Esophagus (tissue), 2 donors: ENCODE measurements around the gene ZNF667. TPM values are rescaled to one million over a fixed set of nuclear protein-coding genes. Genes with fewer than 3 reads are reported as not detected.

Experiments
- H3K27ac ChIP-seq, 2 donors: one replicate each; pipeline ENCODE4 v1.5.1; 2013; ENCODE audit warnings: low read depth in 2 of 2, mild to moderate bottlenecking in 2 of 2, inconsistent platforms in 1 of 2, low read length in 1 of 2, moderate library complexity in 1 of 2
- H3K27me3 ChIP-seq, 2 donors: one replicate each; pipeline ENCODE4 v1.6.1; 2013; ENCODE audit warnings: low read length in 2 of 2, control low read depth in 1 of 2, mild to moderate bottlenecking in 1 of 2; ENCODE audit not compliant: insufficient read depth in 2 of 2, control insufficient read depth in 1 of 2
- H3K36me3 ChIP-seq, 2 donors: one replicate each; pipeline ENCODE4 v1.6.1; 2013; ENCODE audit warnings: low read length in 1 of 2; ENCODE audit not compliant: control insufficient read depth in 2 of 2, insufficient read depth in 2 of 2
- H3K4me1 ChIP-seq, 2 donors: one replicate each; pipeline ENCODE4 v1.6.1; 2013; ENCODE audit warnings: low read length in 1 of 2; ENCODE audit not compliant: control insufficient read depth in 2 of 2, insufficient read depth in 2 of 2
- H3K4me3 ChIP-seq, 2 donors: one replicate each; pipeline ENCODE4 v1.5.1; 2013; ENCODE audit warnings: low read length in 2 of 2, mild to moderate bottlenecking in 2 of 2, low read depth in 1 of 2, moderate library complexity in 1 of 2
- H3K9me3 ChIP-seq, 2 donors: one replicate each; pipeline ENCODE4 v1.6.1; 2013; ENCODE audit warnings: mild to moderate bottlenecking in 2 of 2, low read depth in 1 of 2, low read length in 1 of 2, moderate library complexity in 1 of 2; ENCODE audit not compliant: control insufficient read depth in 2 of 2, insufficient read depth in 1 of 2
- WGBS, 2 donors: extraction: QIAGEN DNeasy Blood & Tissue Kit; methylation state at CpG; one replicate each; pipeline ENCODE4 v1.1.7; 2013; 5-methylcytosine and 5-hydroxymethylcytosine counted together
- polyA plus RNA-seq, 2 donors: library from polyadenylated mRNA; stranded (reverse); fragments of 200-250 nt; gene quantifications; one replicate each; pipeline ENCODE4 v1.2.3, GENCODE V29; 2013
- donor health status: healthy with polysubstance abuse.
- donor health status: Bipolar disorder and iron deficiency.

The ZNF667 gene
- 1 to 10 TPM in 1 of 2 donors, under 1 TPM in 1; 0.85 to 1.9 TPM for polyA plus RNA-seq

DNA sequence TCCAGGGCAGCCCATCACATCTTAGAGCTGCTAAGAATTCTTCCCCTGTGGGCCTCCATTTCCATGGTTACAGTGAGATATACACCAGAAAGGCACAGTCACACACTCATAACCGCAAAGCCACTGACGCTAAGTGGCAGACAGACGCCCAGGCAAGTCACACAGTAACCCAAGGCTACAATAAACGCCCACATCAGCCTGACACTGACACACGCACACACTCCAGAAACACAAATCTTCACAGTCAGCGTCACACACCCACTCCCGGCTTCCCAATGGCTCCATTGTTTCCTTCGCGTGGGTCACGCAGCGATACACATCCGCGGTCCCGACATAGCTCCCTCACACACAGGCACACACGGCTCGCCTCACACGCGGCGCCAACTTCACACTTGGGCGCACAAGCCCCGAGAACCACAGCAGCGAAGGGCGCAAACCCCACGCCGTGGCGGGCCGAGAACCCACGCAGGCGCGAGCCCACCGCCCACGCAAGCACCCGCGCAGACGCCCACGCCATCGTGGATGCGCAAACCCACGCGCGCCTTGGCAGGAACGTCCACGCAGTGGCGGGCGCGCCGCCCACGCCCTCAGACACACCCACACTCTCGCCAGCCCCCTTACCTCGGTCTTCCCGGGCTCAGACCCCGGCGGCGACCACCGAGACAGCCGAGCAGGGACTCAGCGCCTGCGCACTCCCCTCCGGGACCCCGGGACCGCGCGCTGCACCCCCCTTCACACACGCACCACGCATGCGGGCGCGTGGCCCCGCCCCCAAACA, at the start of gene ZNF667:
TSS of gene ZNF667 (minus strand) at position 695 of the 778 bp plus-strand sequence. CDS start 14,975 bp downstream, outside the sequence.
- Histone ChIP-seq H3K9me3 (peaks cover 4 to 37% of the 10 kb centered on the region in 2 donors), H3K27ac (peak within 1 kb of the TSS; percentile 62 to 65), H3K4me3 (peak within 1 kb of the TSS; percentile 65 to 66), H3K36me3 (peaks cover 0 to 2% of the 10 kb centered on the region in 2 donors), H3K4me1 (peaks cover 0 to 2% of the 10 kb centered on the region in 2 donors), H3K27me3 (no peaks in the 10 kb centered on the region)
- WGBS, 2 donors: 3 to 8% methylated on average over 68 to 69 of the region's 69 CpGs

- no peaks in the 10 kb centered on the region for H3K27me3 ChIP-seq
- H3K36me3 ChIP-seq: peaks cover 2 to 5% of the 10 kb centered on the region in 2 donors
- H3K4me3 ChIP-seq: no peak overlapping the region
- no peaks in the 10 kb centered on the region for H3K4me1 ChIP-seq
- H3K9me3 ChIP-seq: peaks cover 21 to 35% of the 10 kb centered on the region in 2 donors
- H3K27ac ChIP-seq: no peak overlapping the region
- 93 to 95% methylated on average over 4 of the region's 4 CpGs for WGBS, 2 donors
Measured at GRCh38 chr19:56525214-56525860, 48.2 kb upstream of the ZNF667 start.

- Histone ChIP-seq H3K4me3 (peak overlapping the region; percentile 57 to 80), H3K4me1 (peaks cover 0 to 9% of the 10 kb centered on the region in 2 donors), H3K36me3 (no peaks in the 10 kb centered on the region), H3K27ac (peak overlapping the region; percentile 93 to 97), H3K27me3 (no peaks in the 10 kb centered on the region), H3K9me3 (peaks cover 0 to 11% of the 10 kb centered on the region in 2 donors)
- WGBS, 2 donors: 6% methylated on average over 17 of the region's 17 CpGs
Measured at GRCh38 chr19:56508290-56508778, 31.2 kb upstream of the ZNF667 start.

DNA sequence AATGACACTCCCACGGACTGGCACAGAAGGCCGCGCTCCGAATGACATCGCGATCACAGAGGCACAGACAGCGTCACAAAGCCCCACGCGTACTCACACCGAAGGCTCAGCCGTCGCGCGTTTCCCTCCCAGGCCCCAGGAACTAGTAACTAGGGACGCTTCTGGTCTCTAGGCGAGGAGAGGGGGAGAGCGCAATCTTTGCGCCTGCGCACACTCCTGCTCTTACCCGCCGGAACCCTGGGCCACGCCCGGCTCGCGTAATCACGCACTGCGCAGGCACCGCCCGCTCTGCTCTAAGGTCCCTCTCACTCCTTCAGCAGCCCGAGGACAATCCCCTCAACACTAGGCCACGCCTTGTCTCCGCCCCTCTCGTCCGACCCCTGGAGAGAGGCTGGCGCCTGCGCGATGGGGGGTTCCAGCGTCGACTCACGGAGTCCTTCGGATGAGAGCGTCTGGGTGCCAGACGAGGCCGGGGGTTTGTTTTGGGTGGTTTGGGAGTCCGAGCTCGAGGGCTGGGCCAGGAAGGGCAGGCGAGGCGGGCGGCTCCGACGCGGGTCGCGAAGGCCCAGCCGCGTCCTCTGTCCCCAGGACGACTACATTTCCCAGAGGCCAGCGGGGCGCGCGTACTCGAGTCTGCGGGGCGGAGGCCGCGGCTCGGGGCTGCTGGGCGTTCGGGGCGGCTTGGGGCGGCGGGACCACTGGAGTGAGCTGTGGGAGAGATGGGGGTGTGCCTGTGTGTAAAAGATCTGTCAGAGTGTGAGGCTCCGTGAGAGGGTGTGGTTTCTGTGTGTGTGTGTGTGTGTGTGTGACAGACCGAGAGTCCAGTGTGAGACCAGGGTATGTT, 30.5 kb upstream of the ZNF667 start, which contains the start of gene ZNF471:
TSS of gene ZNF471 (plus strand) at position 410 of the 844 bp plus-strand sequence. CDS start 3,717 bp downstream, outside the sequence.
- WGBS, 2 donors: 3 to 4% methylated on average over 74 of the region's 74 CpGs
- peaks cover 0 to 11% of the 10 kb centered on the region in 2 donors for H3K9me3 ChIP-seq
- H3K4me1 ChIP-seq: peaks cover 0 to 9% of the 10 kb centered on the region in 2 donors
- peak within 1 kb of the TSS; percentile 93 to 97 for H3K27ac ChIP-seq
- peak within 1 kb of the TSS; percentile 57 to 80 for H3K4me3 ChIP-seq
- no peaks in the 10 kb centered on the region for H3K27me3 ChIP-seq
- H3K36me3 ChIP-seq: no peaks in the 10 kb centered on the region

DNA sequence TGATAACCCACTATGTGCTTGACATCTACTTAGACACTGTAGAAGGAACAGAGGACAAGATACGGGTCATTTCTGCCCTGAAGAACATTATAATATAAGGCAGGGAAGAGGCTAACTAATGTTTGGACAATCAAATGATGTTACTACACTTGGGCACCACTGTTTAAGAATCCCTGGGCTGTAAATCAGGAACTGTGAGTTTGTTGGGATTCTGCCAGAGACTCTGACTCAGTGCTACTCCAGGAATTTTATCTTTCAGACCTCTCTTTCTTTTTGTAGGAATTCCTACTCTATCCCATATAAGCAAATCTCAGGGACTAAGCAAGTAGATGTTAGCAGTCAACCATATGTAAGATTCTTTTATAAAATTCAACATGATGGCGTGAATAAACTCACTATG, 27.4 kb upstream of the ZNF667 start:
- no peaks in the 10 kb centered on the region for H3K27me3 ChIP-seq
- H3K9me3 ChIP-seq: peaks cover 3 to 11% of the 10 kb centered on the region in 2 donors
- H3K36me3 ChIP-seq: no peaks in the 10 kb centered on the region
- H3K4me1 ChIP-seq: peaks cover 0 to 9% of the 10 kb centered on the region in 2 donors
- no peak overlapping the region for H3K27ac ChIP-seq
- no peak overlapping the region for H3K4me3 ChIP-seq
- WGBS, 2 donors: 88 to 92% methylated on average over 2 of the region's 2 CpGs

DNA sequence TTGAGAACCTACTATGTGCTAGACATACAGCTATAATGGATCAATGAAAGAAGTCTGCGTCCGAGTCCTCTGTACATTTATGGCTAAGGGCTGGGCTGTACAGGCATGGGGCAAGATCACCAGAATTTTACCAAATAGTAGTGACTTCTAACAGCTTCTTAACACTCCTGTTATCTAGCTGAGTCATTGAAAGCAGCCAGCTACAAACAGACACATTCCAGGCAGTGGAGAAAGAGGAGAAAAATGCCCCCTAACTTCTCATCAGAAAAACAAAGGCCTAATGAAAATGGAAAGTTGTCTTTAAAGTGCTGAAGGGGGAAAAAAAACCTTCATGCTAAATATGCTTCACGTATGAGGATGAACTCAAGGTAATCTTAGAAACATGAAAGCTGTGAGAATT, 14.3 kb upstream of the ZNF667 start:
- H3K27me3 ChIP-seq: no peaks in the 10 kb centered on the region
- no peak overlapping the region for H3K27ac ChIP-seq
- peaks cover 2 to 10% of the 10 kb centered on the region in 2 donors for H3K9me3 ChIP-seq
- peaks cover 0 to 2% of the 10 kb centered on the region in 2 donors for H3K36me3 ChIP-seq
- 88 to 89% methylated on average over 3 of the region's 3 CpGs for whole genome bisulfite sequencing, 2 donors
- no peak overlapping the region for H3K4me3 ChIP-seq
- H3K4me1 ChIP-seq: no peaks in the 10 kb centered on the region

DNA sequence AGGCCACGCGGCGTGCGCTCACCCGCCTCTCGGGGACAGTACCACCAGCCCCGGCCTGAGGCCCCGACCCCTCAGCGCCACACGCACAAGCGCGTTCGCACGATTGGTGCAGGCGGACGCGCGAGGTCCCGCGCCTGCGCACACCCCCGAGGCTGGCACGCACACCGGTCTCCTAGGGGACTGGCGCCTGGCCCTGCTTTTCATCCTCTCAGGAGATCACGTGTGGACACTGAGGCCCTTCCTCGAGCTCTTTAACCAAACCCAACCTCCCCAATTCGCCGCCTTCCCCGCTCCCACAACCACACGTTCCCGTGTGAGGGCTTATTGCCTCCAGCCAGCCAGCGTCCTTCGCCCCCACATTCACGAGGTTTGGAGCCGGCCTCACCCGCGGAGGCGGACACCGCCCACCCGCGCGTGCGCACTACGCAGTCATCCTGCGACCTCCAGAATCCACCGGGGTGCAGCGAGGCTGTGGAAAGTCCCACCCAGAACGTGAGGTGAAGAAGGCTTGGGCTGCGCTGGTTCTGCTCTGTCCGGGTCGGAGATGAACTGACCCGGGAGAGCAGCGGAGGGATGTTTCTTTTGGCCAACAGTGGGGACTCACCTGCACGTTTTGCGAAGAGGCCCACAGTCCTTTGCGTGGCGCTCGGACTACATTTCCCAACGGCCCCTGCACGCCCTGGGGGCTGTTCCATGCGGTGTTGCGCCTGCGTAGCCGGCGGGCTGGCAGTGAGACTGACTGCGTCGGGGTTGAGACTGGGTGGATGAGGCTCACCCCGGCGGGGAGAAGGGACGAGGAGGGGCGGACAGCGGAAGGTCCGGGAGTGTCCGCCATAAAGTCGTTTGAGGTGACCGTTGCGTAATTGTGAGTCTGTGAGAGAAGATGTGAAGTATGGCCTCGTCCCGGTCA, 539 bp upstream of the ZNF667 start:
- H3K27me3 ChIP-seq: no peaks in the 10 kb centered on the region
- H3K4me1 ChIP-seq: peaks cover 0 to 2% of the 10 kb centered on the region in 2 donors
- peak overlapping the region; percentile 65 to 66 for H3K4me3 ChIP-seq
- H3K36me3 ChIP-seq: peaks cover 0 to 2% of the 10 kb centered on the region in 2 donors
- peaks cover 4 to 36% of the 10 kb centered on the region in 2 donors for H3K9me3 ChIP-seq
- 3 to 5% methylated on average over 73 to 80 of the region's 80 CpGs for WGBS, 2 donors
- peak overlapping the region; percentile 62 to 65 for H3K27ac ChIP-seq

DNA sequence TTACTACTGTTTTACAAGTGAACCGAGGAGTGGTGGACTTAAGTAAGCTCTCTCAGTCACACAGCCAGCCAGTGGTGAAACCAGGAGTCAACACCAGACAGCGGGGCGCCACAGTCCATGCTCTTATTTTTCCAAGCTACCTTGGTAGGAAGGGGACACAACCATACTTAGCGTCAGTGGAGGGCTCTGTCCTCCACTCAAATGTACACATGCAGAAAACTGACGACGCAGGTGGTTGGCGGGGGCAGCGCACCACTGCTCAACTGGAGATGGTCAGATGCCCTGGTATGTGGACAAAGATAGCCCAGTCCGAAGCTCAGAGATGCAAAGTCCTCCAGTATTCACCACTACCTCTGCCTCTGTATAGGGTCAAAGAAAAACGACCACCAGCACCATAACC, 1.1 kb downstream of the ZNF667 start:
- Histone ChIP-seq H3K9me3 (peaks cover 4 to 41% of the 10 kb centered on the region in 2 donors), H3K27ac (no peak overlapping the region), H3K36me3 (peaks cover 0 to 2% of the 10 kb centered on the region in 2 donors), H3K27me3 (no peaks in the 10 kb centered on the region), H3K4me1 (peaks cover 0 to 2% of the 10 kb centered on the region in 2 donors), H3K4me3 (no peak overlapping the region)
- WGBS, 2 donors: 85 to 87% methylated on average over 10 of the region's 10 CpGs
